KOPT-K1 (cell line): ENCODE measurements around the gene ZNF319.
"Not testable (repeated sequence)": the region's sequence is repeated elsewhere in the genome, so short reads cannot be mapped to it uniquely, and the experiment has no call there.

Experiments
- H3K27ac ChIP-seq: fragments of 200-600 bp; sonication (generic); 2 replicates; pipeline ENCODE4 v1.5.1; 2016; ENCODE audit warnings: antibody characterized with exemption, mild to moderate bottlenecking, low read depth, low read length; ENCODE audit not compliant: poor library complexity, severe bottlenecking
- H3K36me3 ChIP-seq: fragments of 200-600 bp; sonication (generic); 2 replicates; pipeline ENCODE4 v1.5.1; 2017; ENCODE audit warnings: antibody characterized with exemption, mild to moderate bottlenecking, low read length, moderate library complexity; ENCODE audit not compliant: insufficient read depth
- H3K9me3 ChIP-seq: fragments of 200-600 bp; sonication (generic); 2 replicates; pipeline ENCODE4 v1.5.1; 2017; ENCODE audit warnings: antibody characterized with exemption, low read length, mild to moderate bottlenecking; ENCODE audit not compliant: insufficient read depth, poor library complexity, severe bottlenecking

Gene ZNF319

DNA sequence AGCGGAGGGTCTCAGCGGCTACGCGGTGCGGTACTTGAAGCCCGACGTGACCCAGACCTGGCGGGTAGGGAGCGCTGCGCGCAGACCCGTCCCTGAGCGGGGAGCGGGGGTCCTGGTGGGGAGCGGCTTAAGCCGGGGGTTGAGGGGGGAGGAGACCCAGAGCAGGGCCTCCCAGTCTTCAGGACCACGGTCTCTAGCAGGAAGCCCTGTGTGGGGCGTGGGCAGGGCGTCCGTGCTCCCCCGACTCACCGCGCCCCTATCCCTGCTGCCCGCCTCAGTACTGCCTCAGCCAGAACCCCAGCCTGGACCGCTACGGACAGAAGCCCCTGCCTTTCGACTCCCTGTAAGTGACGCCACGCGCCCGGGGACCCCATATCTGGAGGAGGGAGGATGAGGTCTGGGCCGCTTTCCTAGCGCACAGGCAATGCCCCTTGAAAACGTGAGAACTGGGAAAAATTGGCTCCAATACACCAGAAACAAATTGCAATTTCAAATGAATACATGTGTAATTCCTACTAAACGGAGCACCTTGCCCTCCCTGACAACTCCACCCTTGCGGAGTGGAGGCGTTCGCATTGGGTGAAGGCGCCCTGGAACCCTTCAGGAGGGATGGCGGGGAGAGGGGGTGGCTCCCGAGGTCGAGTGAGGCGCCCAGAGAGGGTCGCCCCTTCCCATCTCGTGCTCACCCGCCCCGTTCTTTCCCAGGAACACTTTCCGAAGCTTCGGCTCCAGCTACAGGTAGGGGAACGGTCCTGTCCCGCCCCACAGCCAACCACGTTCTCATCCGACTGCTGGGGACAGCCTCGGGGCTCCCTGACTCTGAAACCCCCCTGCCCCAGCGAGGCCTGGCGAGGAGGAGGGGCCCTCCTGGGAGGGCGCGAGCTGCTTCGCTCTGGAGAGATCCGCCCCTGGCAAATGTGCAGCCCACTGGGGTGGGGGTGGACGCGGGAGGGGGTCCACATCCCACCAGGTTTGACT lies 15.0 kb downstream of the ZNF319 start:
- no peaks in the 10 kb centered on the region for H3K36me3 ChIP-seq
- H3K27ac ChIP-seq = no peak overlapping the region
- no peaks in the 10 kb centered on the region for H3K9me3 ChIP-seq

DNA sequence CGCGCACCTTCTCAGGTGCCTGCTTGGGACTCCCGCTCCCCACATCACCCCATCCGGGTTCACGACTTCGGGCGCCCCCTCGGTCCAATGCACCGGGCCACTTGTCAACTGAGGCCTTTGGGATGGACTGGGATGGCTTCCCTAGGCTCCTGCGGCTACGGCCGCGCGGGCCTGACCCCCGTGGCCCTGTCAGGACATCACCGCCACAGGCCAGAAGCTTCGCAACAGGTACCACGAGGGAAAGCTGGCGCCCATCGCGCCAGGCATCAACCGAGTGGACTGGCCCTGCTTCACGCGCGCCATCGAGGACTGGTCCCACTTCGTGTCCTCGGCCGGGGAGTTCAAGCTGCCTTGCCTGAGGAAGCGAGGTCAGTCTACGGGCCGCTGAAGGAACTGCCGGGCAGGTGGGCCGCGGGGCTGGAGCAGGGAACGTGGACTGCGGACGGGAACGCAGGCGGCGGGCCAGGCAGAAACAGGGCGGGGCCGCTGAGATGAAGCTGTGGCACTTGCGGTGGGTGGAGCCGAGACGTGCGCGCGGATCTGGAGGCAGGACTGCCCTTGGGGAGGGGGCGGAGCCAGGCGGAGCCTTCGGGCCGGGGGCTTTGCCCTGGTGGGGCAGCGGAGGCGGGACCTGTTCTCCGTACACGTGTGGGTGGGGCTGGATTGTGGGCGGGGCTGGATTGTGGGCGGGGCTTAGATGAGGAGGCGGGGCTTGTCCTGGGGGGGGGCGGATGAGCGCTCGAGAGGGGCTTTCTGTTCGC lies 15.8 kb downstream of the ZNF319 start:
- H3K27ac ChIP-seq = no peak overlapping the region
- no peaks in the 10 kb centered on the region for H3K36me3 ChIP-seq

DNA sequence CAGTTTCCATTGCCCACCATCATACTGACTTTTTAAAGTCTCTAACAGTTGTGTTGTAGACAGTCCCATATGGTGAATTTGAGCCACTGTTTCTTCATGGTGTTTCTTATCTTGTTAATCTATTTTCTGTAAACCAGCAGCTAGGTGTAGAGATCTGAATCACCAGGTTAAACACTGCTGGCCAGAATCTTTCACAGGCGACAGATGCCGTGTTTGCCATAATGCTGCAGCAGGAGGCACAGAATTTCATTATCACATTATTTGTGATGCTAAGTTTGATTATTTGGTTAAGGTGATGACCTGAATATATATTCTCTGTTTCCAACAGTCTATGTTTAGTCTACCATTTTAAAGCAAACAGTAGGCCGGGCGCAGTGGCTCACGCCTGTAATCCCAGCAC lies 18.1 kb downstream of the ZNF319 start:
- Histone ChIP-seq H3K36me3 (no peaks in the 10 kb centered on the region), H3K27ac (no peak overlapping the region), H3K9me3 (no peaks in the 10 kb centered on the region)

More for the DNA sequence above, 15.8 kb downstream of the ZNF319 start:
- H3K9me3 ChIP-seq = no peaks in the 10 kb centered on the region

DNA sequence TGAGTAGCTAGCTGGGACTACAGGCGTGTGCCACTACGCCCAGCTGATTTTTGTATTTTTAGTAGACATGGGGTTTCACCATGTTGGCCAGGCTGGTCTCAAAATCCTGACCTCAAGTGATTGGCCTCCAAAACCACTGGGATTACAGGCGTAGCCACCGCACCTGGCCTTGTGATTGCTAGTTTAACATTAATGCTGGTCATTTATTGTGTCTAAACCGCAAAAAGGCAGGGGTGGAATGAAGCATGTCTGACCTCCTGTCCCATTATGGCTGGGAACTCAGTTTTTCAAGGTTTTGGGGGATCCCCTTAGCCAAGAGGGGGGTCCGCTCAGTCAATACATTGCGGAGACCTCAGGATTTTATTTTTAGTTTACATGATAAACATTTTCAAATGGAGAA lies 18.8 kb downstream of the ZNF319 start:
- no peaks in the 10 kb centered on the region for H3K9me3 ChIP-seq
- no peak overlapping the region for H3K27ac ChIP-seq

DNA sequence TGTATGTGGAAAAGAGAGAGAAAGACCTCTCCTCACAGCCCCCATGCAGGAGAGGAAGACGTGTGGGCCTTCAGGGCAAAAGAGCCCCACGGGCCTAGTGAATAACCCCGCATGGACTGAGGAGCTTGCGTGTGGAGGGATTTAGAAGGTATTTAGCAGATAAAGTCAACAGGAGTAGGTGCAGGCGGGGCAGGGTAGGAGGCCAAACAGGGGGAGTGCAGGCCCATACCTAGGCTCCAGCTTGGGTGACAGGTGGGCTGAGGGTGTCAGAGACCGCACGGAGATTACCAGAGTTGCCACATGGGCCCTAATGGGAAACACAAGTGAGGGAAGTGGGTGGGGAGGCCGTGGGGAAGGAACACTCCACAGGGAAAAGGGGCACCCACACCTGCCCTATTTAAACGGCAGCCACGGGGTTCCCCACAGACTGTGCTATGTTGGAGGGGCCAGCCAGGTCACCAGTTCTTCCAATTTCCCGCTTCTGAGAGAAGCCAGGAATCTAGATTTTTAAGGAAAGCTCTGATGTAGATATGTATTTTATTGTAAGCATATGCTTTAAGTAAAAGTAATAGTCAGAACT lies 21.4 kb downstream of the ZNF319 start:
- Histone ChIP-seq H3K9me3 (no peaks in the 10 kb centered on the region), H3K27ac (no peak overlapping the region), H3K36me3 (no peaks in the 10 kb centered on the region)

More for the DNA sequence above, 18.8 kb downstream of the ZNF319 start:
- no peaks in the 10 kb centered on the region for H3K36me3 ChIP-seq

DNA sequence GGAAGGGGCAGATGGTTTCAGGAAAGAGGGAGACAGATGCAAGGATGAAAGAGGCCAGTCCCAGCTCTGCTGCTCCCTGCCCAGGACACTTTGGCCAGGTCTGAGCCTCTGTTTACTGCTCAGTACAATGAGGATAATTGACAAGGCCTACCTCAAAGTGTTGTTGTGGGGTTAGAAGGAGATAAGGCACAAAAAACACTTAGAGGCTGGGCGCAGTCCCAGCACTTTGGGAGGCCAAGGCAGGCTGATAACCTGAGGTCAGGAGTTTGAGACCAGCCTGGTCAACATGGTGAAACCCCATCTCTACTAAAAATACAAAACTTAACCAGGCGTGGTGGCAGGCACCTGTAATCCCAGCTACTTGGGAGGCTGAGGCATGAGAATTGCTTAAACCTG lies 22.4 kb downstream of the ZNF319 start:
- not testable (repeated sequence) for H3K27ac ChIP-seq

DNA sequence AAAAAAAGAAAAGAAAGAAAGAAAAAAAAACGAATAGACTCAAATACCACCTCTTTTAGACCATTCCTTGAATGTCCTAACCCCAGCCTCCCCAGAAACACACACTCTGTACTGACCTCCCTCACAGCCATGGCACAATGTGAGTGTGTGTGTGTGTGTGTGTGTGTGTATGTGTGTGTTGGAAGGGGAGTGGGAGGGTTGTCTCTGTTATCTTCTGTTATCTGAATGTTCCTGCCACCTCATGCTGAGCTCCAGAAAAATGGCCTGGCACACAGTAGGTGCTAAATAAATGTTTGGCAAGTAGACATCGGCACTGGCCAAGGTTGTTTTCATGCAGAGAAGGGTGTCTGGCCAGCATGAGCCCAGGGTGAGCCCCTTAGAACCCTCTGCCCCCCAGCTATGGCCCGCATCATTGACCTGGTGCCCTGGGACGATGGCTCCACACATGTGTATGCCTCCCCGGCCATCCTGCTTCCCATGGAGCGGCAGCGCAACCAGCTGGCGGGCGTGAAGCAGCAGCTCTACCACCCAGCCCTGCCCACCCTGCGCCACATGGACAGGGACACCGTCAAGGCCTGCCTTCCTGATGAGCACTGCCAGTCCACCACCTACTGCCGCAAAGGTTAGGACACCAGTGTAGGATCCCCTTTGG lies 22.9 kb downstream of the ZNF319 start:
- H3K36me3 ChIP-seq = no peaks in the 10 kb centered on the region
- no peaks in the 10 kb centered on the region for H3K9me3 ChIP-seq
- H3K27ac ChIP-seq = no peak overlapping the region

More for the DNA sequence above, 22.4 kb downstream of the ZNF319 start:
- not testable (repeated sequence) for H3K36me3 ChIP-seq, H3K9me3 ChIP-seq

DNA sequence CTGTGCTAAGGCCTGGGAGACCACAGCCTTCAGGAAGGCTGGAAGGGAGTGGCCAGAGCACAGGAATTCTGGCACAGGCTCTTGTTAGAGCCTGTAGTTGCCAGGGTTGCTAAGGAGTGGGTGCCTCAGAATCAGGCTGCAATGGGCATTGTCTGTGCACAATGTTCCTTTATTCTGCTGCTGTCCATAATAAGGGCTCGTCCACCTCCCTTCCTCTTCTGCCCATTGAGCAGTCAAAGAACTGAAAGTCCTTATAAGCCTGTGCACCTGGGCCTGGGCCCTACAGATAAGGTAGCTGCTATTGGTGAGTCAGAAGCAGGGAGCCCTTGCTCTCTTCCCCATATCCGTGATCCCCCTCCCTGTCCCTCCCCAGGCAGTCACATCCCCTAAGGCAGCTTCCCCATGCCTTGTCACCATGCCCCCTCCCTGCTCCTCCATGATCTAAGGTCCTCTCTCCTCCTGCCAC lies 24.1 kb downstream of the ZNF319 start:
- no peaks in the 10 kb centered on the region for H3K36me3 ChIP-seq
- no peaks in the 10 kb centered on the region for H3K9me3 ChIP-seq
- H3K27ac ChIP-seq = no peak overlapping the region

DNA sequence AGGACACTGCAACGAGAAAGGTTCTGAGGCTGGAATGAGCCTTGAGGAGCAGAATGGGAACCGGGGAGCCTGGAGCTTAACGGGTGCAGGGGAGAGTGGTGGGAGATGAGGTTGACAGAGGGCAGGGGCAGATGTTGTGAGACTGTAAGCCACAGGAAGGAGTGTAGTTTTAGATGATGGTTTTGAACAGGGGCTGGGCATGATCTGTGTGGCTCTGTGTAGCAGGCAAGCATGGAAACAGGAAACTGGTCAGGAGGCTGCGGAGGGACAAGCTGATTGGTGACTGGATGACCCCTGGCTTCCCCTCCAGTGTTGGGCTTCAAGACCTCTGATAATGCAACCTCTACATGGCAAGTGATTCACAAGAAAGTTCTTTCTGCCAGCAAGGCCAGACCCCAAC lies 28.2 kb downstream of the ZNF319 start:
- H3K36me3 ChIP-seq = no peaks in the 10 kb centered on the region
- no peaks in the 10 kb centered on the region for H3K9me3 ChIP-seq
- H3K27ac ChIP-seq = no peak overlapping the region

DNA sequence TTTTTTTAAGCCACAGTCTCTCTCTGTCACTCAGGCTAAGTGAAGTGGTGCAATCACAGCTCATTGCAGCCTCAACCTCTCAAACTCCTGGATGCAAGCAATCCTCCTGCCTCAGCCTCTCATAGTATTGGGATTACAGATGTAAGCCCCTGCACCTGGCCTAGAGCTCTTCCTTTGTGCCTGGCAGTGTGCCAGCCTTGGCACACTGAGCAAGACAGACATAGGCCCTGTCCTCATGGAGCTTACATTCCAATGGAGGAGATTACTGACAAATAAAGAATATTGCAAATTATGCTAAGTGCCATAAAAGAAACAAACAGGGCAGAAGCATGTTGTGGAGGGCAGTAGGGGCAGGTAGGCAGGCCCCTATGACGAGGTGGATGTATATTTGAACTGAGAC lies 28.6 kb downstream of the ZNF319 start:
- no peaks in the 10 kb centered on the region for H3K9me3 ChIP-seq
- no peak overlapping the region for H3K27ac ChIP-seq
- no peaks in the 10 kb centered on the region for H3K36me3 ChIP-seq

DNA sequence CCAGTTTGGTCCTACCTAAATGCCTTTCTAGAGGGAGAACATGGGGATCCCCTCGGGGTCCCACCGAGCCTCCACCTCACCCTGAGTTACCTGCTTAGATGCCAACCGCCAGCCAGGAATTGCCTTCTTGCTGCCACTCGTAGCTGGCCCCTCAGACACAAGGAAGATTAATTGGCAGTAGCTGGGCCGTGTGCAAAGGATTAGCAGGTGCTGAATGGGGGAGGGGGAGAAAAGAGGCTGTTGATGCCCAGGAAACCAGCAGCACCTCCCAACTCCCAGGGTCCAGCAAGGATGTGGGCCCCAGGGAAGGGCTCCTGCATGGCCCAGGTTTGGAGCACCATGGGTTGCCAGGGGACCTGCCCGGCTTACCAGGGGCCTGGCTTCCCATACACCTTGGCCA lies 29.5 kb downstream of the ZNF319 start, which contains the start of gene CNGB1:
TSS of gene CNGB1 (minus strand) at position 159 of the 400 bp plus-strand sequence. CDS start 3,842 bp downstream, outside the sequence.
- H3K27ac ChIP-seq = no peak within 1 kb of the TSS

DNA sequence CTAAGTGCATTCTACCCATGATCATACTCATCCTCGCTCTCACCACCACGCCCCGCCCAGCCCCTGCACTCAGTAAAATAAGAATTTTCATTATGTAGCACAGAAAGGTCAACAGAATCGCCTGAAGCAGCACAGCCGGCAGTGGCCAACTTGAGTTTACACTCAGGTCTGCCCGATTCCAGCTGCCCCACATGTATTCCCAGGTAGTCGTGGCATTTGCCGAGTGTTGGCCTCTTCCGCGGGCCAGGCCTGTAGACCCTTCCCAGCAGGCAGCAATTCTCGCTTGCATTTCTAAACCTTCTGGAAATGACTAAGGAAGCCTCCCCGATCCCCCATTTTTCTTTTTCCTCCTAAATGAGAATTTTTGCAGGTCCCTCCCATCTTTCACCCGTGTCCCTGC lies 30.2 kb downstream of the ZNF319 start:
- H3K36me3 ChIP-seq = no peaks in the 10 kb centered on the region
- no peaks in the 10 kb centered on the region for H3K9me3 ChIP-seq
- no peak overlapping the region for H3K27ac ChIP-seq

More for the DNA sequence above, 29.5 kb downstream of the ZNF319 start, which contains the start of gene CNGB1:
- Histone ChIP-seq H3K36me3 (no peaks in the 10 kb centered on the region), H3K9me3 (no peaks in the 10 kb centered on the region)

DNA sequence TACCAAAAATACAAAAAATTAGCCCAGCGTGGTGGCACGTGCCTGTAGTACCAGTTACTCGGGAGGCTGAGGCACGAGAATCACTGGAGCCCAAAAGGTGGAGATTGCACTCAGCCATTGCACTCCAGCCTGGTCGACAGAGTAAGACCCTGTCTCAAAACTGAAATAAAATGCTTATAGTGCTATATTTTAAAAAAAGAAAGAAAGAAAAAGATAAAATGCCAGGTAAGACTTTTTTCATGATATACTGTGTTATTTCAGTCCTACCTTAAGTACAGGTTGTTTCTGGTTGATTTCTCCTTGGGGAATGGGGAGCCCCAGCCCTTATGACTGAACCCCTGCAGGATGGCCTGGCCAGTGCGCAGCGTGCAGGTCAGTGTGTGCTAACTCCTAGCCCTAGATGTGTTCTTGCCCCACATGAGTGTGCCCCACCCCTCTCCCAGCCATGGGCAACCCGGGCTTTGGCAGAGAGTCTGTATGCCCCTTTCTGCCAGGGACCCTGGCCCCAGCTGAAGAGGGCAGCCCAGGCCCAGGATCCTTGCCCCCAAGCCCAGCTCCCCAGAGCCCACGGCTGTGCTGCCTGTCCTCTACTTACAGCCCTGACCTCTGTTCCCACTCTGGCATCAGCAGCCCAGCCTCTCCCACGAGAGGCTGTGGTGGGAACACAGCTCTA lies 30.9 kb downstream of the ZNF319 start:
- no peaks in the 10 kb centered on the region for H3K9me3 ChIP-seq
- no peaks in the 10 kb centered on the region for H3K36me3 ChIP-seq

DNA sequence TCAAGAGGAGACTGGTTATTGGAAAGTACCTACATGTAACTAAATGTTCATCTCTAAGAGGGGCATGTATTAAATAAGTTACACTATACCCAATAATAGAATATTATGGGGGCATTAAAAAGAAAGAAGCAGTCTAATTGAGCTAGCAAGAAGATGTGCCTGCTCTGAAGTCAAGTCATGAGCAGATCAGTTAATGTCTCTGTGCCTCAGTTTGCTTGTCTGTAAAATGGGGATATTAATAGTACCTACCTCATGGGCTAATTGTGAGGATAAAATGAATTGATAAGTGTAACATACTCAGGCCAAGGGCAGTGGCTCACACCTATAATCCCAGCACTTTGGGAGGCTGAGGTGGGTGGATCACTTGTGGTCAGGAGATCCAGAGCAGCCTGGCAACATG lies 32.6 kb downstream of the ZNF319 start:
- Histone ChIP-seq H3K36me3 (no peaks in the 10 kb centered on the region), H3K27ac (no peak overlapping the region), H3K9me3 (no peaks in the 10 kb centered on the region)

More for the DNA sequence above, 30.9 kb downstream of the ZNF319 start:
- no peak overlapping the region for H3K27ac ChIP-seq
